Ishikawa (cell line): ENCODE measurements around the gene BABAM2.

ENCODE experiments used
- FOXM1 ChIP-seq: IDR thresholded peaks from 2 replicates; pipeline ENCODE4 v1.6.1; 2012; ENCODE audit warnings: low read depth, borderline replicate concordance
- NFIC ChIP-seq: IDR thresholded peaks from 2 replicates; pipeline ENCODE4 v1.6.1; 2012
- RAD21 ChIP-seq: IDR thresholded peaks from 2 replicates; pipeline ENCODE4 v1.6.1; 2012; ENCODE audit warnings: low read depth
- TAF1 ChIP-seq: IDR thresholded peaks from 2 replicates; pipeline ENCODE4 v1.6.1; 2012; ENCODE audit warnings: low read depth, mild to moderate bottlenecking
- TCF12 ChIP-seq: IDR thresholded peaks from 2 replicates; pipeline ENCODE4 v1.6.1; 2012; ENCODE audit warnings: low read depth
- USF1 ChIP-seq: IDR thresholded peaks from 2 replicates; pipeline ENCODE4 v1.6.1; 2012
- YY1 ChIP-seq: IDR thresholded peaks from 2 replicates; pipeline ENCODE4 v1.6.1; 2012; ENCODE audit warnings: low read depth
- ZBTB7A ChIP-seq: IDR thresholded peaks from 2 replicates; pipeline ENCODE4 v1.6.1; 2012; ENCODE audit warnings: low read depth
- TF ChIP-seq, protein P1 (sequence below): IDR thresholded peaks from 2 replicates; pipeline ENCODE4 v1.6.1; 2012; ENCODE audit warnings: low read depth, mild to moderate bottlenecking
- TF ChIP-seq, protein P2 (sequence below): IDR thresholded peaks from 2 replicates; pipeline ENCODE4 v1.6.1; 2012

- TF ChIP-seq FOXM1 (no peak), NFIC (no peak), YY1 (no peak), TAF1 (no peak), TCF12 (no peak), ZBTB7A (no peak), USF1 (no peak), RAD21 (no peak)
- TF ChIP-seq, protein P1, sequence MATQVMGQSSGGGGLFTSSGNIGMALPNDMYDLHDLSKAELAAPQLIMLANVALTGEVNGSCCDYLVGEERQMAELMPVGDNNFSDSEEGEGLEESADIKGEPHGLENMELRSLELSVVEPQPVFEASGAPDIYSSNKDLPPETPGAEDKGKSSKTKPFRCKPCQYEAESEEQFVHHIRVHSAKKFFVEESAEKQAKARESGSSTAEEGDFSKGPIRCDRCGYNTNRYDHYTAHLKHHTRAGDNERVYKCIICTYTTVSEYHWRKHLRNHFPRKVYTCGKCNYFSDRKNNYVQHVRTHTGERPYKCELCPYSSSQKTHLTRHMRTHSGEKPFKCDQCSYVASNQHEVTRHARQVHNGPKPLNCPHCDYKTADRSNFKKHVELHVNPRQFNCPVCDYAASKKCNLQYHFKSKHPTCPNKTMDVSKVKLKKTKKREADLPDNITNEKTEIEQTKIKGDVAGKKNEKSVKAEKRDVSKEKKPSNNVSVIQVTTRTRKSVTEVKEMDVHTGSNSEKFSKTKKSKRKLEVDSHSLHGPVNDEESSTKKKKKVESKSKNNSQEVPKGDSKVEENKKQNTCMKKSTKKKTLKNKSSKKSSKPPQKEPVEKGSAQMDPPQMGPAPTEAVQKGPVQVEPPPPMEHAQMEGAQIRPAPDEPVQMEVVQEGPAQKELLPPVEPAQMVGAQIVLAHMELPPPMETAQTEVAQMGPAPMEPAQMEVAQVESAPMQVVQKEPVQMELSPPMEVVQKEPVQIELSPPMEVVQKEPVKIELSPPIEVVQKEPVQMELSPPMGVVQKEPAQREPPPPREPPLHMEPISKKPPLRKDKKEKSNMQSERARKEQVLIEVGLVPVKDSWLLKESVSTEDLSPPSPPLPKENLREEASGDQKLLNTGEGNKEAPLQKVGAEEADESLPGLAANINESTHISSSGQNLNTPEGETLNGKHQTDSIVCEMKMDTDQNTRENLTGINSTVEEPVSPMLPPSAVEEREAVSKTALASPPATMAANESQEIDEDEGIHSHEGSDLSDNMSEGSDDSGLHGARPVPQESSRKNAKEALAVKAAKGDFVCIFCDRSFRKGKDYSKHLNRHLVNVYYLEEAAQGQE: no peak
- TF ChIP-seq, protein P2, sequence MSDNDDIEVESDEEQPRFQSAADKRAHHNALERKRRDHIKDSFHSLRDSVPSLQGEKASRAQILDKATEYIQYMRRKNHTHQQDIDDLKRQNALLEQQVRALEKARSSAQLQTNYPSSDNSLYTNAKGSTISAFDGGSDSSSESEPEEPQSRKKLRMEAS: no peak
Measured at GRCh38 chr2:28048341-28048740, 157.8 kb downstream of the BABAM2 start.
